ENCODE data around the gene COL4A2. TPM values are rescaled to one million over a fixed set of nuclear protein-coding genes. Genes with fewer than 3 reads are reported as not detected.

Gene COL4A2
- total RNA-seq, 1 donor from 2014 or later = 785 TPM

GRCh38 chr13:110560601-110561343 lies 253.7 kb downstream of the COL4A2 start:
- peak; percentile 19 for DNase-seq

GRCh38 chr13:110561344-110562035 lies 254.4 kb downstream of the COL4A2 start, which contains the start of gene RAB20:
Gene RAB20 (minus strand): TSS chr13:110561722. CDS start chr13:110561519, 203 bp downstream.
- DNase-seq = peak; percentile 88

GRCh38 chr13:110562036-110562597 lies 255.0 kb downstream of the COL4A2 start:
- DNase-seq = peak; percentile 58

Small RNA genes lying within 50 kb of the gene (small RNA-seq; reads per million reads assigned to genes)
- not detected for gene MIR8073 (ENCODE audit: low replicate concordance)

Other genes with a start within 250 kb of the COL4A2 start
- gene COL4A1, start 127 bp upstream of the COL4A2 start, total RNA-seq = 1,052 TPM